ENCODE data around the gene LIF. TPM values are rescaled to one million over a fixed set of nuclear protein-coding genes. Genes with fewer than 3 reads are reported as not detected.
A peak's percentile ranks its signal among the peaks of the same experiment; 100 is the strongest.
"Not testable (repeated sequence)": the region's sequence is repeated elsewhere in the genome, so short reads cannot be mapped to it uniquely, and the experiment has no call there.

Gene LIF
- total RNA-seq, 2 experiments from 2014 or later: 508 to 564 TPM

DNA sequence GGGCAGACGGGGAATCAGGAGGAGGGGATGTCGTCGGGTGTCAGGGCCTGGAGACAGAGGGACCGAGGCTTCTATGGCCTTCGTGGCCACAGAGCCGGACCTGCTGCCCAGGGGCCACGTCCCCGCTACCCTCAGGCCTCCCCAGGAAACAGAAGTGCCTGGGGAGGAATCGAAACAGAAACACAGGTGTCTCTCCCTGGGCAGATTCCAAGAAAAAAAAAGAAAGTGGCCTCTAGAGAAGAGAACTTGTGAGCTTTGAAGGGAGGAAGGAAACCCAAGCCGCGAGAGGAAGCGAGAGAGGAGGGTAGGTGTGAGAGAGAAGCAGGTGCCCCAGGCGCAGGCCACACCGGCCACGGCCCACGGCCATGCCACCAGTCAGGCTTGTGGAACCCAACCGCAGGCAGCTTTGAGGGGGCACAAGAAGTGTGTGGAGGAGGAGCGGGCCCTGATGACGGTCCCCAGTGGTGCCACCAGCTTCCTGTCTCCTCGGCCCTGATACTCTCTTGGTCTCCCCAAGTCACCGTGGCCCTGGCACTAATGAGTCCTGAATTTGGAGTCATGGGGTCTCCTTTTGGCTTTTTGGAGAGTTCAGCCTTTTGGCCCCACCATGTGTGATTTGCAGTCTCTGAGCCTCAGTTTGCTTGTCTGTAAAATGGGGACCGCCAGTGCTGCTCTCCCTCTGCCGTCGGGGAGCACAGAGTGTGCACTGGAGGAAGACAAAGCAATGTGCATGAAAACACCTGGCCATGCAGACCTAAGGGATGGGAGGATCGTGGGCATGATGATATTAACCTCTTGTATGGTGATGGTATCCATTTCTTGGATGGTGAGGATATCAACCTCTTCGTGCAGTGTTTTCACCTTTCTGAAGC lies 25.2 kb downstream of the LIF start:
- DNase-seq: peak; percentile 89
- POLR2A ChIA-PET: interaction anchor here (0.6 to 9.6 kb wide), 21 partner anchors 9 to 116 kb away, joined by 3 to 219 read pairs (median 5); partner anchors contain the start of genes LIF and TBC1D10A
- Mint-ChIP-seq H3K36me3 (peaks cover 4% of the 10 kb centered on the region), H3K9me3 (no peaks in the 10 kb centered on the region), H3K4me3 (peak overlapping the region; percentile 68), H3K27me3 (no peaks in the 10 kb centered on the region), H3K27ac (peak overlapping the region; percentile 97), H3K4me1 (peaks cover 87% of the 10 kb centered on the region)
- peak; percentile 83 for ATAC-seq (ENCODE audit: low read depth)

DNA sequence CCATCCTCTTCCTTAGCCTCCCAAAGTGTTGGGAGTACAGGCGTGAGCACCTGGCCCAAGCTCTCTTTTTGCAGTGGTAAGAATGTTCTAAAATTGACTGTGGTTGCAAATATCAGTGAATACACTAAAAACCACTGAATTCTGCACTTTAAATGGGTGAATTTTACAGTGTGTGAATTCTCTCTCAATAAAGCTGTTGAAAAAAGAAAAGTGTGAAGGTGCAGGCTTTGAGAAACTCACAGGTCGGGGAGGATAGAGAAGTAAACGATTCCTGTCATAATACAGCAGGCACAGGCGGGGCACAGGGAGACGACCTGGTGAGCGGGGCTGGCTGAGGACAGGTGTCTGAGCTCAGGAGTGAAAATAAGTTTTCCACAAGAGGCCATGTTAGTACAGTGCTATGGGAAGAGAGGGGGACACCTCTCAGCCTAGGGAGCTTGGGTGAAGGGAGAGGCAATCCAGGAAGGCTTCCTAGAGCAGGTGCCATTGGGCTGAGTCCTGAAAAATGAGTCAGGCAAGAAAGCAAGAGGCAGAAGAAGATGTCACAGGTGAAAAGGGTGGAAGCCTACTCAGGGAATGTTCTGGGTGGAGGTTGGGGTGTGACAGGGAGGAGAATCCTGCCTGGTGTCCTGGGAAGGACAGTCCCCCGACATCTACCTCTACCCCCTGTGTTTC lies 26.1 kb downstream of the LIF start:
- no peak for DNase-seq
- POLR2A ChIA-PET: interaction anchor here (0.6 to 9.6 kb wide), 24 partner anchors 8 to 1103 kb away, joined by 3 to 219 read pairs (median 5); partner anchors contain the start of genes LIF and TBC1D10A
- H3K9me3 Mint-ChIP-seq: no peaks in the 10 kb centered on the region
- H3K27me3 Mint-ChIP-seq: no peaks in the 10 kb centered on the region
- H3K4me3 Mint-ChIP-seq: peak overlapping the region; percentile 68
- H3K27ac Mint-ChIP-seq: peak overlapping the region; percentile 97
- H3K36me3 Mint-ChIP-seq: peaks cover 4% of the 10 kb centered on the region
- ATAC-seq (ENCODE audit: low read depth): no peak
- peaks cover 87% of the 10 kb centered on the region for H3K4me1 Mint-ChIP-seq

DNA sequence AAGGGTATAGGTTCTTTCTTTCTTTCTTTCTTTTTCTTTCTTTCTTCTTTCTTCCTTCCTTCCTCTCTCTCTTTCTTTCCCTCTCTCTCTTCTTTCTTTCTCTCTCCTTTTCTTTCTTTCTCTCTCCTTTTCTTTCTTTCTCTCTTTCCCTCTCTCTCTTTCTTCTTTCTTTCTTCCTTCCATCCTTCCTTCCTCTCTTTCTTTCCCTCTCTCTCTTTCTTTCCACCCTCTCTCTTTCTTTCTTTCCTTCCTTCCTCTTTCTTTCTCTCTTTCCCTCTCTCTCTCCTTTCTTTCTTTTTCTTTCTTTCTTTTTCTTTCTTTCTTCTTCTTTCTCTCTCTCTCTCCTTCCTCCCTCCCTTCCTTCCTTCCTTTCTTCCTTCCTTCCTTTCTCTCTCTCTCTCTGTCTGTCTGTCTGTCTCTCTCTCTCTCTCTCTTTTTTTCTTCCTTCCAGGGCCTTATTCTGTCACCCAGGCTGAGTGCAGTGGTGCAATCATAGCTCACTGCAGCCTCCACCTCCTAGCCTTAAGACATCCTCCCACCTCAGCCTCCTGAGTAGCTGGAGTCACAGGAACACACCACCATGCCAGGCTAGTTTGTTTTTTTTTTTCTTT lies 26.8 kb downstream of the LIF start:
- Mint-ChIP-seq H3K4me1 (peaks cover 88% of the 10 kb centered on the region), H3K27ac (peak overlapping the region; percentile 97), H3K9me3 (no peaks in the 10 kb centered on the region), H3K27me3 (no peaks in the 10 kb centered on the region), H3K4me3 (peak overlapping the region; percentile 68), H3K36me3 (no peaks in the 10 kb centered on the region)
- no peak for ATAC-seq (ENCODE audit: low read depth)
- POLR2A ChIA-PET: interaction anchor here (0.6 to 9.6 kb wide), 12 partner anchors 13 to 1104 kb away, joined by 3 to 219 read pairs (median 13); partner anchors contain the start of gene LIF
- DNase-seq: no peak

- ATAC-seq (ENCODE audit: low read depth) (no peak), DNase-seq (no peak)
- Mint-ChIP-seq H3K9me3 (no peaks in the 10 kb centered on the region), H3K4me3 (no peak overlapping the region), H3K27ac (peak overlapping the region; percentile 97), H3K27me3 (no peaks in the 10 kb centered on the region), H3K4me1 (peaks cover 86% of the 10 kb centered on the region), H3K36me3 (no peaks in the 10 kb centered on the region)
- POLR2A ChIA-PET: no interaction called here
These were observed 27.4 kb downstream of the LIF start for GRCh38 chr22:30219049-30219654.

GRCh38 chr22:30217698-30218560 lies 28.6 kb downstream of the LIF start:
- DNase-seq (no peak), ATAC-seq (ENCODE audit: low read depth) (no peak)
- Mint-ChIP-seq H3K4me1 (peaks cover 83% of the 10 kb centered on the region), H3K9me3 (no peaks in the 10 kb centered on the region), H3K27me3 (no peaks in the 10 kb centered on the region), H3K36me3 (no peaks in the 10 kb centered on the region), H3K4me3 (no peak overlapping the region), H3K27ac (peak overlapping the region; percentile 86)
- POLR2A ChIA-PET: interaction anchor here (0.7 to 0.9 kb wide), 4 partner anchors 15 to 26 kb away, joined by 3 read pairs; no protein-coding TSS in a partner anchor

DNA sequence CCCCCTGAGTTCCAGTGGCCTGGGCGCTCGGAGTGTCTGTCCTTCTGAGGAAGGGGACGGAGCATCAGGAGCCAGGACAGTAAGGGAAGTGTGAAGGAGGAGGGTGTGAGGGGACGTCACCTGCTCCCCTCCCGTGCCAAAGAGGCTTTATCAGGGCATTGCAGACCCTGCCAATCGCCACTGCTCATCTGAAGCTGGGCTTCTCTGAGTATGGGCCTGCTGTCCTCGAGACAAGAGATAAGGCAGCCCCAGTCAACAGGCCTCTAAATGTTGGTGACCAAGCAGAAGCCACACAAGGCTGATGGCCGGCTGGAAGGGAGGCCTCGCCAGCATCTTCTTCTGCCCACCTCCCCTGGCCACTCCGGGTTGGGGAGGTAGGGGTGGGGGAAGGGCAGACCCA lies 29.8 kb downstream of the LIF start:
- H3K4me1 Mint-ChIP-seq: peaks cover 80% of the 10 kb centered on the region
- no peaks in the 10 kb centered on the region for H3K27me3 Mint-ChIP-seq
- no peak overlapping the region for H3K4me3 Mint-ChIP-seq
- POLR2A ChIA-PET: no interaction called here
- DNase-seq (no peak), ATAC-seq (ENCODE audit: low read depth) (no peak)
- no peaks in the 10 kb centered on the region for H3K9me3 Mint-ChIP-seq
- H3K27ac Mint-ChIP-seq: peak overlapping the region; percentile 91
- no peaks in the 10 kb centered on the region for H3K36me3 Mint-ChIP-seq

DNA sequence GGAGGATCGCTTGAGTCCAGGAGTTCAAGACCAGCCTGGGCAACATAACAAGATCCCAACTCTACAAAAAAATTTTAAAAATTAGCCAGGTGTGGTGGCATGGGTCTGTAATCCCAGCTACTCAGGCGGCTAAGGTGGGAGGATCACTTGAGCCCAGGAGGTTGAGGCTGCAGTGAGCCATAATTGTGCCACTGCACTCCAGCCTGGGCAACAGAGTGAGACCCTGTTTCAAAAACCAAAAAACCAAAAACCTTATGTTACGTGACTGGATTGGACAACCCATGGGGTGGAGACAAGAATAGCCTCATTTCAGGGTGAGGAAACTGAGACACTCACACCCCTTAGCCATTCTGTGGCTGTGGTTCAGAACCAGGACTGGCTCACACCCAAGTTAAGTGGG lies 30.3 kb downstream of the LIF start:
- H3K4me3 Mint-ChIP-seq; H3K9me3 Mint-ChIP-seq; H3K27me3 Mint-ChIP-seq; DNase-seq; H3K36me3 Mint-ChIP-seq; ATAC-seq (ENCODE audit: low read depth): not testable (repeated sequence)
- POLR2A ChIA-PET: interaction anchor here (2.4 to 2.9 kb wide), 2 partner anchors 25 to 38 kb away, joined by 15 read pairs; no protein-coding TSS in a partner anchor
- Mint-ChIP-seq H3K4me1 (peaks cover 79% of the 10 kb centered on the region), H3K27ac (peak overlapping the region; percentile 91)

DNA sequence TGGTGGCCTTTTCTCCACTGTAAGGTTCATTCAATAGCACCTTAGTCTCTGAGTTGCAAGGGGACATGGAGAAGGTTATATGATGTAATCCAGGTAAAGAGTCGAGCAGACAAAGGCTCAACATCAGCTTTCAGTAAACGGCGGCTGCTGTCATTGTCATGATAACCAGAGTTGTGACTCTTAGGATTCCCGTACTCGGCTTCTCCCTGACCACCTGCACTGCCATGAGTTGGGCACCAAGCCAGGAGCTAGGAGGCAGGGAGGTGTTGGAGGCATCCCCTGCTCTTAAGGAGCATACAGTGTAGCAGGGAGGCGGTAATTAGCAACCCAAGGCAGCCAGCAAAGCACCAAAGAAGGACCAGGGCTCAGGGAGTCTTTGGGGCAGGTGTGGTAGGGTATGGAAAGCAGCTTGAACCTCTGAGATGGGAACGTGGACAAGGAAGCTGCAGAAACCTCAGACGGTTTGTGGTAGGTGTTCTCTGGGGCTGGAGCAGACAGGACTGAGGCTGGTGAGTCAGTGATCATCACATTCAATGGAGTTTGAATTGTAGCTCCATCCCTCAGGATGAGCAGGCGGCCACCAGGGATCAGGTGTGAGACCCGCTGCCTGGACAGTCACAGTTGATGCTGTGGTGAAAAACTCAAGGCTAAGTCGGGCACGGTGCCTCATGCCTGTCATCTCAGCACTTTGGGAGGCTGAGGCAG lies 31.7 kb downstream of the LIF start:
- H3K27me3 Mint-ChIP-seq: no peaks in the 10 kb centered on the region
- POLR2A ChIA-PET: interaction anchor here (1.2 to 2.9 kb wide), 9 partner anchors 10 to 46 kb away, joined by 4 to 15 read pairs (median 8); no protein-coding TSS in a partner anchor
- no peaks in the 10 kb centered on the region for H3K9me3 Mint-ChIP-seq
- peak overlapping the region; percentile 91 for H3K27ac Mint-ChIP-seq
- no peak for DNase-seq
- H3K4me1 Mint-ChIP-seq: peaks cover 73% of the 10 kb centered on the region
- peak overlapping the region; percentile 46 for H3K4me3 Mint-ChIP-seq
- H3K36me3 Mint-ChIP-seq: no peaks in the 10 kb centered on the region
- ATAC-seq (ENCODE audit: low read depth): peak; percentile 38

GRCh38 chr22:30212996-30213441 lies 33.5 kb downstream of the LIF start:
- Mint-ChIP-seq H3K36me3 (no peaks in the 10 kb centered on the region), H3K9me3 (no peaks in the 10 kb centered on the region), H3K4me3 (peak overlapping the region; percentile 33), H3K27ac (peak overlapping the region; percentile 90), H3K27me3 (no peaks in the 10 kb centered on the region), H3K4me1 (peaks cover 75% of the 10 kb centered on the region)
- no peak for DNase-seq
- POLR2A ChIA-PET: interaction anchor here (1.0 to 1.6 kb wide), 4 partner anchors 8 to 29 kb away, joined by 4 to 5 read pairs (median 4); no protein-coding TSS in a partner anchor
- no peak for ATAC-seq (ENCODE audit: low read depth)

- ATAC-seq (ENCODE audit: low read depth) (peak; percentile 76), DNase-seq (no peak)
- peak overlapping the region; percentile 90 for H3K27ac Mint-ChIP-seq
- H3K9me3 Mint-ChIP-seq: no peaks in the 10 kb centered on the region
- no peaks in the 10 kb centered on the region for H3K36me3 Mint-ChIP-seq
- H3K27me3 Mint-ChIP-seq: no peaks in the 10 kb centered on the region
- H3K4me1 Mint-ChIP-seq: peaks cover 74% of the 10 kb centered on the region
- peak overlapping the region; percentile 33 for H3K4me3 Mint-ChIP-seq
- POLR2A ChIA-PET: interaction anchor here (1.0 to 1.6 kb wide), 4 partner anchors 9 to 29 kb away, joined by 4 to 5 read pairs (median 4); no protein-coding TSS in a partner anchor
These were observed 34.1 kb downstream of the LIF start for GRCh38 chr22:30212363-30212995.

GRCh38 chr22:30211124-30211820 lies 35.3 kb downstream of the LIF start:
- Mint-ChIP-seq H3K36me3 (no peaks in the 10 kb centered on the region), H3K4me1 (peaks cover 74% of the 10 kb centered on the region), H3K27ac (peak overlapping the region; percentile 49), H3K9me3 (no peaks in the 10 kb centered on the region), H3K4me3 (no peak overlapping the region), H3K27me3 (no peaks in the 10 kb centered on the region)
- ATAC-seq (ENCODE audit: low read depth): no peak
- POLR2A ChIA-PET: interaction anchor here (1.6 kb wide), 1 partner anchor 20 kb away, joined by 4 read pairs; no protein-coding TSS in a partner anchor
- no peak for DNase-seq
